EH (cell line): ENCODE results near the gene NINL.
"Not testable (repeated sequence)": the region's sequence is repeated elsewhere in the genome, so short reads cannot be mapped to it uniquely, and the experiment has no call there.

Experiments
- DNase-seq: peaks from one replicate; pipeline ENCODE4 v3.0.0-alpha.2; 2015; ENCODE audit warnings: low read depth

The NINL gene

GRCh38 chr20:25584905-25585704, at the start of gene NINL:
Gene NINL (minus strand): TSS chr20:25585531. CDS start chr20:25526587, 58,944 bp downstream.
- DNase-seq = peak; percentile 68

- peak; percentile 94 for DNase-seq
Measured at GRCh38 chr20:25632940-25633790, 47.8 kb upstream of the NINL start.

- not testable (repeated sequence) for DNase-seq
Measured at GRCh38 chr20:25630615-25631014, 45.3 kb upstream of the NINL start.

GRCh38 chr20:25629816-25630499, 44.6 kb upstream of the NINL start:
- DNase-seq = peak; percentile 64

- no peak for DNase-seq
Measured at GRCh38 chr20:25626779-25627178, 41.4 kb upstream of the NINL start.

GRCh38 chr20:25624500-25624939, 39.2 kb upstream of the NINL start:
- DNase-seq = no peak

GRCh38 chr20:25623736-25624499, 38.6 kb upstream of the NINL start, which contains the start of gene NANP:
Gene NANP (minus strand): TSS chr20:25624014. CDS start chr20:25623948, 66 bp downstream.
- peak; percentile 99 for DNase-seq

- peak; percentile 51 for DNase-seq
Measured at GRCh38 chr20:25623225-25623735, 37.9 kb upstream of the NINL start.

- DNase-seq = no peak
Measured at GRCh38 chr20:25622450-25623224, 37.3 kb upstream of the NINL start.

- DNase-seq = no peak
Measured at GRCh38 chr20:25622049-25622448, 36.7 kb upstream of the NINL start.

GRCh38 chr20:25619514-25619913, 34.2 kb upstream of the NINL start:
- no peak for DNase-seq

GRCh38 chr20:25608774-25609173, 23.4 kb upstream of the NINL start:
- DNase-seq = no peak

GRCh38 chr20:25606094-25606695, 20.9 kb upstream of the NINL start:
- DNase-seq = no peak

GRCh38 chr20:25605148-25605547, 19.8 kb upstream of the NINL start:
- DNase-seq = peak; percentile 22

GRCh38 chr20:25604611-25605010, 19.3 kb upstream of the NINL start:
- no peak for DNase-seq

- not testable (repeated sequence) for DNase-seq
Measured at GRCh38 chr20:25602914-25603309, 17.6 kb upstream of the NINL start.

GRCh38 chr20:25602191-25602913, 17.0 kb upstream of the NINL start:
- DNase-seq = not testable (repeated sequence)

GRCh38 chr20:25601659-25602058, 16.3 kb upstream of the NINL start:
- no peak for DNase-seq

GRCh38 chr20:25600632-25601031, 15.3 kb upstream of the NINL start:
- DNase-seq = peak; percentile 8
